GM18526 (cell line): ENCODE data around the gene BZW1.

Source experiments
- POLR2A ChIP-seq: IDR thresholded peaks from 3 replicates; pipeline ENCODE4 v1.6.1; 2011; ENCODE audit not compliant: insufficient read length; ENCODE audit errors: extremely low read depth

The BZW1 gene

GRCh38 chr2:200811333-200812121 is at the start of gene BZW1:
Gene BZW1 (plus strand): TSS chr2:200811910. CDS start chr2:200813218, 1,308 bp downstream.
- TF ChIP-seq POLR2A: peak; percentile 91

- TF ChIP-seq POLR2A: no peak
These were observed 49.6 kb upstream of the BZW1 start for GRCh38 chr2:200762127-200762526.

GRCh38 chr2:200763422-200763821 is 48.3 kb upstream of the BZW1 start:
- TF ChIP-seq POLR2A: no peak

- TF ChIP-seq POLR2A: no peak
These were observed 46.4 kb upstream of the BZW1 start for GRCh38 chr2:200765139-200765951.

- no peak for TF ChIP-seq POLR2A
These were observed 45.6 kb upstream of the BZW1 start for GRCh38 chr2:200765995-200766660.

- no peak for TF ChIP-seq POLR2A
These were observed 44.4 kb upstream of the BZW1 start for GRCh38 chr2:200767111-200767885.

GRCh38 chr2:200770847-200771246 is 40.9 kb upstream of the BZW1 start:
- TF ChIP-seq POLR2A: no peak

- no peak for TF ChIP-seq POLR2A
These were observed 39.1 kb upstream of the BZW1 start for GRCh38 chr2:200772620-200773019.

GRCh38 chr2:200773083-200773482 is 38.6 kb upstream of the BZW1 start:
- TF ChIP-seq POLR2A: no peak

- no peak for TF ChIP-seq POLR2A
These were observed 36.8 kb upstream of the BZW1 start for GRCh38 chr2:200774920-200775319.

GRCh38 chr2:200777275-200777674 is 34.4 kb upstream of the BZW1 start:
- TF ChIP-seq POLR2A: no peak

GRCh38 chr2:200778038-200778437 is 33.7 kb upstream of the BZW1 start:
- no peak for TF ChIP-seq POLR2A

- no peak for TF ChIP-seq POLR2A
These were observed 32.5 kb upstream of the BZW1 start for GRCh38 chr2:200779214-200779613.

- TF ChIP-seq POLR2A: no peak
These were observed 30.1 kb upstream of the BZW1 start for GRCh38 chr2:200781616-200782015.

GRCh38 chr2:200782251-200782650 is 29.5 kb upstream of the BZW1 start:
- TF ChIP-seq POLR2A: no peak

- no peak for TF ChIP-seq POLR2A
These were observed 27.5 kb upstream of the BZW1 start for GRCh38 chr2:200784215-200784614.

- no peak for TF ChIP-seq POLR2A
These were observed 25.3 kb upstream of the BZW1 start for GRCh38 chr2:200786423-200786822.
